Activated CD4-positive, alpha-beta T cell treated with anti-CD3 and anti-CD28 coated beads, Interleukin-2, amount 10 ng/mL, durations not matched to agents 7 days and 5 days (primary cell): ENCODE results near the gene NOXO1. TPM values are rescaled to one million over a fixed set of nuclear protein-coding genes. Genes with fewer than 3 reads are reported as not detected.

Experiments used
- CTCF ChIA-PET: fragments of 350-600 bp; sonication (Branson Sonifier 250); formaldehyde crosslinking; loops from one replicate; lab custom pipeline; 2021; ENCODE audit warnings: antibody characterized with exemption; lab: Charles Lee
- POLR2A ChIA-PET: fragments of 350-600 bp; sonication (Branson Sonifier 250); formaldehyde crosslinking; loops from one replicate; lab custom pipeline; 2021; ENCODE audit warnings: antibody characterized with exemption; lab: Charles Lee
- DNase-seq: peaks from one replicate; pipeline ENCODE4 v3.0.0-alpha.2; 2020
- H3K27ac Mint-ChIP-seq: one replicate; pipeline ENCODE4 v1.8.0; 2021; ENCODE audit warnings: mild to moderate bottlenecking, moderate library complexity, mixed read lengths
- H3K27me3 Mint-ChIP-seq: one replicate; pipeline ENCODE4 v1.8.0; 2021; ENCODE audit warnings: mixed read lengths
- H3K36me3 Mint-ChIP-seq: one replicate; pipeline ENCODE4 v1.8.0; 2021; ENCODE audit warnings: low read depth, mixed read lengths
- H3K4me1 Mint-ChIP-seq: one replicate; pipeline ENCODE4 v1.8.0; 2021; ENCODE audit warnings: mixed read lengths
- H3K4me3 Mint-ChIP-seq: one replicate; pipeline ENCODE4 v1.8.0; 2021; ENCODE audit warnings: mild to moderate bottlenecking, moderate library complexity, mixed read lengths
- H3K9me3 Mint-ChIP-seq: one replicate; pipeline ENCODE4 v1.8.0; 2021; ENCODE audit warnings: mixed read lengths
- total RNA-seq, 2 experiments: library from RNA; stranded (reverse); gene quantifications; one replicate each; pipeline ENCODE4 v1.2.3, GENCODE V29; 2021

Gene NOXO1
- total RNA-seq, 2 experiments from 2014 or later, result 0.87 to 0.89 TPM

DNA sequence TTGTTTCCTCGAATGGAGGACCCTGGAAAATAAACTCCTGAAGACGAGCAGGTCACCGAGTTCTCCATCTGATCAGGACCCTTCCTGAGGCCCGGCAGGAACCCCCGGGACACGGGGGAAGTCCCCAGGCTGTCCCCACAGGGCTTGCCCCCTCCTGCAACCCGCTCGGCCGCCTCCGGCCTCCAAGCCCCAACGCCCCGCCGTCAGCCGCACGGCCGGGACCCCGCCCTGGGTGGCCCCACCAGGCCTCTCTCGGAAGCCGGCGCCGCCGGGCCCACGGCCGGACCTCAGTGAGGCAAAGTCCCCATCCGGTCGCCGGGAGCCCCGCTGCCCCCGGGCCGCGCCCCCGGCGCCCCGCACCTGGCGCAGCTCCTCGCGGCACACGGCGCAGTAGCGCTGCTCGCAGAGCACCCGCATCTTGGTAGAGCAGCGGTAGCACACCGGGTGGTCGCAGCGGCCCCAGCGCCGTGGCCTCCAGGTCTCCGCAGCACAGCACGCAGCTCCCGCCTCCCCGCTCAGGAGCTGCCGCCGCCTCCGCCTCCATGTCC is 28.0 kb upstream of the NOXO1 start:
- no peaks in the 10 kb centered on the region for H3K27me3 Mint-ChIP-seq

DNA sequence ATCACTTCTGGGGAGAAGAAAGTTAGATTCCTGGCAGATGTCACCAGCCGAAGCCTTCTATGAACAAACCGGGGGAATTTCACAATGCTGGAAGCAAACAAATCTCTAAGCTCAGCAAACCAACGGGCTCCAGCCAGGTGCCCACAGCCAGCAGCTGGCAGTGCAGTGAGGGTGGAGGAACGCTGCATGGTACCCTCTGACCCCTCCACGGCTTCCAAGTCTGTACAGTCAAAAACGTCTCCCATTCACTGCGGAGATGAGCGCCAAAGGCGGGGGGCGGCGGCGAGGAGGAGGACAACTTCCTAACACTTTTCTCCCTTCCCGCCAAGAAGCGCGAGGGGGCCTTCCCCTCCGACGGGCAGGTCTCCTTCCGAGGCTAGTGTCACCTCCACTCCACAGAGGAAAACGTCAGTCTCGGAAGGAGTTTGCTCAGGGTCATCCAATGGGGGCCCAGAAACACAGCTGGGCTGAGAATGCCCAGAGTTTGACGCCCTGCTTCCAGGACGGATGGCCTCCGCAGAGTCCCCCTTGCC is 27.4 kb upstream of the NOXO1 start:
- H3K9me3 Mint-ChIP-seq, result no peaks in the 10 kb centered on the region
- ChIA-PET CTCF (interaction anchor here (1.8 to 2.4 kb wide), 2 partner anchors 14 kb away, joined by 5 to 9 read pairs; no protein-coding TSS in a partner anchor), POLR2A (interaction anchor here (1.0 kb wide), 1 partner anchor 146 kb away, joined by 3 read pairs; no protein-coding TSS in a partner anchor)
- peaks cover 18% of the 10 kb centered on the region for H3K36me3 Mint-ChIP-seq
- H3K4me3 Mint-ChIP-seq, result peak overlapping the region; percentile 81
- peak; percentile 44 for DNase-seq
- no peaks in the 10 kb centered on the region for H3K27me3 Mint-ChIP-seq
- H3K4me1 Mint-ChIP-seq, result peaks cover 43% of the 10 kb centered on the region
- peak overlapping the region; percentile 91 for H3K27ac Mint-ChIP-seq

More for the DNA sequence above, 28.0 kb upstream of the NOXO1 start:
- peaks cover 39% of the 10 kb centered on the region for H3K4me1 Mint-ChIP-seq
- ChIA-PET CTCF (interaction anchor here (2.4 kb wide), 1 partner anchor 14 kb away, joined by 9 read pairs; no protein-coding TSS in a partner anchor), POLR2A (interaction anchor here (1.0 kb wide), 1 partner anchor 146 kb away, joined by 3 read pairs; no protein-coding TSS in a partner anchor)
- H3K36me3 Mint-ChIP-seq, result peaks cover 18% of the 10 kb centered on the region
- no peaks in the 10 kb centered on the region for H3K9me3 Mint-ChIP-seq
- H3K27ac Mint-ChIP-seq, result peak overlapping the region; percentile 91
- H3K4me3 Mint-ChIP-seq, result peak overlapping the region; percentile 81
- no peak for DNase-seq

DNA sequence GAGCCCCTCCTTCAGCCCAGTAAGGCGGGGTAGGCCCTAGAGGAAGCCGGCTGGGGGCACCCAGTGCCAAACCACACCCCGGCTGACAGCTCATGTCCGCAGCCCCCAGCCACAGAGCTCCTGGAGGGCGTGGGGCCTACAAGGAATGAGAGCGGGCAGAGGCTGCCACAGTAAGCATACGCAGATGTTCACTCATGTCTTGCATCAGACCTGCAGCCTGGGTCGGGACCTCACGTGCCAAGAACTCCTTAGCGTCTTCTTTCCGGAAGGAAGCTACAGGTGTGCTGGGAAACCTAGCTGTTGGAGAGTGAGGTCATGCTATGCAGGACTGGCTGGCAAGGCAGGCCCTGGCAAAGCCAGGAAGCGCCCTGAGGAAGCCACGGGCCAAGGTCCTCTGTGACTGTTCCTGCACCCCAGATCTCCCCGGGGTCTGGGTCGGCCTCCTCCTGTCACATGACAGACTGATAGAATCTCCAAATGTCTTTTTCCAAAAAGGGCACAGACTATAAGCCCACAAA is 26.8 kb upstream of the NOXO1 start:
- Mint-ChIP-seq H3K36me3 (peaks cover 18% of the 10 kb centered on the region), H3K27me3 (no peaks in the 10 kb centered on the region), H3K4me3 (peak overlapping the region; percentile 81), H3K4me1 (peaks cover 43% of the 10 kb centered on the region), H3K9me3 (no peaks in the 10 kb centered on the region), H3K27ac (peak overlapping the region; percentile 91)
- peak; percentile 30 for DNase-seq
- POLR2A ChIA-PET, result no interaction called here
- CTCF ChIA-PET, result interaction anchor here (1.3 to 2.4 kb wide), 3 partner anchors 13 to 132 kb away, joined by 5 to 9 read pairs (median 5); no protein-coding TSS in a partner anchor

DNA sequence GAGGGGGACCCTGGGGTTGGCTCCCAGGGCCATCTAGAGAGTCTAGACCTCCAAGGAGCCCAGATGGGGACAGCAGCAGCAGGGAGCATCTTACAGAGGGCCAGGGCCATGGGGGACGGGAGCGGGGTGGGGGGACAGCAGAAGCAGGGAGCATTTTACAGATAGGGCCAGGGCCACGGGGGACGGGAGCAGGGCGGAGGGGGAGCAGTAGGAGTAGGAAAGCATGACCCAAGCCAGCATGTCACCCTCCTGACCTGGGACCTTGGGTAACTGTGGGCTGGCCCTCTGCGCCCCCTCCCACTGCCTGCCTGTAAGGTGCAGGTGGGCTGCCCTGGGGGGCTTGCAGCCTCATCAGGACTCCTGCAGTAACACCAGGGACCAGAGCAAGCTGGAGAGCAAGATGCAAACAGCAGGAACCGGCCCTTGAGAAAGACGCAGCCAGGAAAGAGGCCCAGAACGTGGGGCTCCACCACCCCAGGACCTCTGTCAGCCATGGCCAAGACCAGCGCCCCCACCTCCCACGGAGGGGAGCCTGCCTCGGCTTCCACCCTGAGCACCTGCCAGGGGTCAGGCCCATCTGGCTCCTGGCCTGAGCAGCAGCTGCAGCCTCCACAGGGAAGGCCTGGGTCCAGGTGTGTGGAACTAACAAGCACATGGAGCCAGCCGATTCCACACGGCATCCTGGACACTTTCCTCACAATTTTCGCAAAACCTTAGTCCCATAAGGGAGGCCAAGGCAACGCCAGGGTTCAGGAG is 26.0 kb upstream of the NOXO1 start:
- DNase-seq, result no peak
- H3K27ac Mint-ChIP-seq, result peak overlapping the region; percentile 91
- H3K4me1 Mint-ChIP-seq, result peaks cover 43% of the 10 kb centered on the region
- ChIA-PET POLR2A (no interaction called here), CTCF (interaction anchor here (1.3 to 2.4 kb wide), 3 partner anchors 12 to 133 kb away, joined by 5 to 9 read pairs (median 5); no protein-coding TSS in a partner anchor)
- no peaks in the 10 kb centered on the region for H3K27me3 Mint-ChIP-seq
- H3K4me3 Mint-ChIP-seq, result peak overlapping the region; percentile 81
- no peaks in the 10 kb centered on the region for H3K9me3 Mint-ChIP-seq
- peaks cover 21% of the 10 kb centered on the region for H3K36me3 Mint-ChIP-seq

DNA sequence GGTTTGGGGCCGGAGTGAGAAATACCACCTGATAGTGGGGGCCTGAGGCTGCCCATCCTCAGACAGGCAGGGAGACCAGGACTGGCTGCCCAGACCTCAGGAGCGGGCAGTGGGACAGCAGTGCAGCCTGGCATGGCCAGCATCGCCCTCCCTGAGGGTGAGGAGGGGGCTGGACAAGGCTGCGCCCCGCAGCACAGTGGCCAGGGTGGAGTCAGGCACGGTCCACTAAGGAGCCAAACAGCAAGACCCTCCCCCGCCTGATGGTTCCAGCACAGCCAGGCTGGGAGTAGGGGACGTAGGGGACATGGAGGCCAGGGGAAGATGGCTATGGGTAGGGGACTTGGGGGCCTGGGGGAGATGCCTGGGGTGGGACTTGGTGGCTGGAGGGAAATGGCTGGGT is 25.0 kb upstream of the NOXO1 start:
- Mint-ChIP-seq H3K36me3 (peaks cover 24% of the 10 kb centered on the region), H3K9me3 (no peaks in the 10 kb centered on the region), H3K27me3 (no peaks in the 10 kb centered on the region), H3K4me3 (no peak overlapping the region), H3K4me1 (peaks cover 43% of the 10 kb centered on the region), H3K27ac (no peak overlapping the region)
- DNase-seq, result no peak
- ChIA-PET CTCF (interaction anchor here (3.7 kb wide), 1 partner anchor 12 kb away, joined by 36 read pairs; no protein-coding TSS in a partner anchor), POLR2A (no interaction called here)

DNA sequence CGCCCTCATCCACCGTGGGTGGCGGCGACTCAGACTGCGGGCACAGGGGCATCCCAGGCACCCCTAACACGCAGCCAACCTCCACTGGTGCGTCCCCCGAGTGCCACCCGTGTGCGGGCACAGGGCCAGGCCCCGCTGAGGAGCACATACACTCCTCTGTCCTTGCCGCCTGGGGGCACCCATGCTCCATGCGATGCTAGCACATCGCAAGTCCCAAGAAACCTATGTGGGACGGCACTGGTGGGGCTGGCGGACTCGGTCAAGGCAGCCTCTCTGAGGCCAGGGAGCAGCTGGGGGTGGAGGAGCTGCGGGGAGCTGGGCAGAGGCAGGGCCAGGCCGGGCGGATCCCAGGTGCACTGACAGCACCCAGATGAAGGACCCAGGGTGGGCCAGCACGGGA is 24.4 kb upstream of the NOXO1 start:
- ChIA-PET CTCF (interaction anchor here (3.7 kb wide), 1 partner anchor 11 kb away, joined by 36 read pairs; no protein-coding TSS in a partner anchor), POLR2A (no interaction called here)
- H3K27me3 Mint-ChIP-seq, result no peaks in the 10 kb centered on the region
- no peak overlapping the region for H3K27ac Mint-ChIP-seq
- peaks cover 43% of the 10 kb centered on the region for H3K4me1 Mint-ChIP-seq
- DNase-seq, result no peak
- no peaks in the 10 kb centered on the region for H3K9me3 Mint-ChIP-seq
- H3K4me3 Mint-ChIP-seq, result no peak overlapping the region
- peaks cover 28% of the 10 kb centered on the region for H3K36me3 Mint-ChIP-seq

DNA sequence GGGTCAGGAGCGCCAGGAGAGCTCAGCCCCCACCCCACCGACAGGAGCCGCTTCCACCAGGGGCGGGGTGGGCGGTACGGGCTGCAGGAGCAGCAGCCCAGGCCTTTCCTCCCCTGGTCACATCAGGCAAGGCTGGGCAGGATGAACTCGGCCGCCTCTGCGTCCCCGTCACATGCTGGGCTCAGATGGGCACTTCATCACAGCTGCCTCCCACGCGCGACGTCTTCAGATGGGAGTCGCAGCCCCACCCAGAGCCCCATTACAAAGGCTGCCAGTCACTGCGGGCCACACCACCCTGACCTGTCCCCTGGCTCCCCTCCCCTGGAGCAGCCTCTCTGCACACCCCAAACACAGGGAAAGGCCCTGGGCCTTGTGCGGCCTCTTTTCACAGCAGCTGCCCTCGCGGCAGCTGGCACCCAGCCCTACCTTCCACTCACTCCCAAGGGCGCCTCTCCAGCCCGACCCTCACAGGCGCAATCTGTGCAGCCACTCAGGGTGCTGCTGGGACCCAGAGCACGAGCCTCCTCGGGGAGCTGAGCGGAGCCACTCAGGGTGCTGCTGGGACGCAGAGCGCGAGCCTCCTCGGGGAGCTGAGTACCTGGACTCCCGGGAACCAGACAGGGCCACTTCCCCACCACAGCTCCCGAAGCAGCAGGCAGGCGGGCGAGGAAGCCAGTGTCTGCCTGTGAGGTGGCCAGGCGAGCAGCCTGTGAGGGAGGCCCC is 23.7 kb upstream of the NOXO1 start:
- peaks cover 23% of the 10 kb centered on the region for H3K36me3 Mint-ChIP-seq
- no peak for DNase-seq
- peaks cover 37% of the 10 kb centered on the region for H3K4me1 Mint-ChIP-seq
- ChIA-PET CTCF (interaction anchor here (0.7 to 3.7 kb wide), 9 partner anchors 11 to 150 kb away, joined by 3 to 36 read pairs (median 4); partner anchors contain the start of genes NOXO1, NPW and TRAF7), POLR2A (no interaction called here)
- H3K9me3 Mint-ChIP-seq, result no peaks in the 10 kb centered on the region
- no peak overlapping the region for H3K4me3 Mint-ChIP-seq
- H3K27ac Mint-ChIP-seq, result no peak overlapping the region
- no peaks in the 10 kb centered on the region for H3K27me3 Mint-ChIP-seq

DNA sequence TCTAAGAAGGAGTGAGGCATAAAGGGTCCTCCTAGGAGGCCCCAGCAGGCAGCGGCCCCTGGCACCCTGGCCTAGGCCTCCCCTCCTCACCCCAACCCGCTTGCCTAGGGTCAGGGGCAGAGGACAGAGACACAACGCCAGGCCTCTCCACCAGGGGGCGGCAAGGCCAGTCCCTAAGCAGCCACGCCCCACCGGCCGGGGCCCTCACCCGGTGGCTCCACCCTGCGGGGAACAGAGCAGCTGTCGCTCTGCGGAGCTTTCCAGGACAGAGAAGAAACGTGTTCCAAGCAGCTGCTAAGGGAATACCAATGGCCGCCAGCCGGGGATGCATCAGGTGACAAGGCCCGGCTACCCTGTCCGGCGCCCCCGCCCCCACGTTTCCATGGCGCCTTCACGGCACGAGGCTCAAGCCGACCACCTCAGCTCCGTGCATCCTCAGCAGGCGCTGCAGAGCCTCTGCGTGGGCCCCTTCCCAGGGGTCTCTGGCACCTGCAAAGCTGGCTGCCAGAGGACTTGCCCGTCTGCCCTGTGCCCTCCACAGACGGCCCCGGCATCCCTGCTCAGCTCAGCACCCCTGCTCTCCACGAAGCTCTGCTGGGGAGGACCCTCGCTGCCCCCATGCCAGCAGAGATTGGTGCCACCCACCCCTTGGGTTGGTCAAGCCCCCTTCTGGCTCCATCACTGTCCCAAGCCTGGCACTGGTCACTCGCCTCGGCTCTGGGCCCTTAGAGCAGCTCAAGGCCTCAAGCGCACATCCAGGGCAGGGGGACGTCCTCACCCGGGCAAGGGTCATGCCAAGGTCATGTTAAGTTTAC is 22.8 kb upstream of the NOXO1 start:
- Mint-ChIP-seq H3K4me3 (no peak overlapping the region), H3K27ac (no peak overlapping the region), H3K27me3 (no peaks in the 10 kb centered on the region), H3K4me1 (peaks cover 37% of the 10 kb centered on the region), H3K9me3 (no peaks in the 10 kb centered on the region), H3K36me3 (peaks cover 23% of the 10 kb centered on the region)
- DNase-seq, result peak; percentile 92
- POLR2A ChIA-PET, result no interaction called here
- CTCF ChIA-PET, result interaction anchor here (0.6 to 3.7 kb wide), 20 partner anchors 9 to 388 kb away, joined by 3 to 36 read pairs (median 4); partner anchors contain the start of genes NME3, NOXO1, NPW and NTHL1

DNA sequence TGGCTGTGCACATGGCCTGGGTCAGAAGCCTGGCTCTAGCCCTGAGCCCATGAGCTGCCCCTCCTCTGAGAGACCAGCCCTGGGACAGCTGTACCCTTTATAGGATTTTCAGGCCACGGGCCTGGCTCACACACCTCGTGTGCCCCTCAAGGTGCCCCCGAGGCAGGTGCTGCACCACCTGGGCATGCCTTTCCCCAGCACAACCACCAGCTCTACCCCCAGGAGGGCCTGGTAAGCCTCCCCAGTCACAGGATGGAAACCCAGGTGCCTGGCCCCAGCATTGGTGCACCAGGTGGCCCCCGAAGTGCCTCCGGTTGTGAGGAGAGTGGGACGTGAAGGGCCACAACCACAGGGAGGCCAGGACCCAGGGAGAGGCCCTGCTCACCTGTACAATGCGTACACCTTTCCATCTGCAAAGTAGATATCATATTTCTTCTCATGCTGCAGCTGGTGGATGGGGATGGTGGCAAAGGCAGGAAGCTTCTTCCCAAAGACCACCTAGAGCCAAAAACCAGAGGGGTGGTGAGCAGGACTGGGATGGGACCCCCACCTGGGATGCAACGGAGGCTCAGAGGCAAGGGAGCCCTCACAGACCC is 22.1 kb upstream of the NOXO1 start:
- POLR2A ChIA-PET, result no interaction called here
- H3K27me3 Mint-ChIP-seq, result no peaks in the 10 kb centered on the region
- peaks cover 25% of the 10 kb centered on the region for H3K36me3 Mint-ChIP-seq
- H3K4me1 Mint-ChIP-seq, result peaks cover 32% of the 10 kb centered on the region
- CTCF ChIA-PET, result interaction anchor here (0.6 to 3.7 kb wide), 15 partner anchors 9 to 162 kb away, joined by 3 to 36 read pairs (median 5); partner anchors contain the start of genes NTHL1, TBL3, TRAF7 and TSC2
- no peak overlapping the region for H3K4me3 Mint-ChIP-seq
- H3K27ac Mint-ChIP-seq, result no peak overlapping the region
- H3K9me3 Mint-ChIP-seq, result no peaks in the 10 kb centered on the region
- DNase-seq, result no peak

DNA sequence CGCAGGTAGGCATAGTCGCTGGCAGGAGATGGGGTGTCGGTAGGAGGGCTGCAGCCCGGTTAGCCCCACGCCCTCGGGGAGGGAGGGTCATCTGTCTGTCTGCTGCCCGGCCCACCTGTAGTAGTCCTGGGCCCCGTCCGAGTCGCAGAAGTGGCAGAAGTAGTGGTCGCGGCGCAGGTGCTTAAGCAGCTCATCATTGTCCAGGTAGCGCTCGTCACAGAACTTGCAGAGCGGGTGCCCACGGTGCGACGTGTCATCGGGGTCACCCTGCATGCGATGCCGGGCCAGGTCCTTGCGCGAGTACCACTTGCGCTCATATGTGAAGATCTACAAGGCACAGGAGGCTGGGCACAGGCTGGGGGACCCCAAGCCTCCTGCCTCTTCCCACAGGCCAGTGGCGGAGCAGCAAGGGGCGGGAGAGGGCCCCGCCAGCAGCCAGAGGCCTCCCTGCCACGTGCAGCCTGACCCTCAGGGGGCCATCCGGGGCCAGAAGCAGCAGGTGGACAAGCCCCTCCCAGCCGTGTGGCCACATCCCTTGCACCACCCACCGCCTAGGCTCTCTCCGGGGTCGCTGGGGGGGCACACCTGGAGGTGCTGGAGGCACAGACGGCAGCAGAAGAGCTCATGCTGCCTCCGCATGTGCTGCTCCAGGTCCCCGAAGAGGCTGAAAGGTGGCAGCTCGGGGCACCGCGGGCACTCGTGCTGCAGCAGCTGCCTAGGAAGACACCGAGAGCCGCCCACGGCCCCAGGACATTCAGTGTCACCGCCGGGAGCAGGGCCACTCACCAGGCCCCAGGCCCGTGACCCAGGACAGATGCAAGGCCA is 21.3 kb upstream of the NOXO1 start:
- Mint-ChIP-seq H3K36me3 (peaks cover 27% of the 10 kb centered on the region), H3K4me3 (no peak overlapping the region), H3K27ac (no peak overlapping the region), H3K27me3 (no peaks in the 10 kb centered on the region), H3K9me3 (no peaks in the 10 kb centered on the region), H3K4me1 (peaks cover 25% of the 10 kb centered on the region)
- DNase-seq, result no peak
- CTCF ChIA-PET, result interaction anchor here (0.6 to 3.7 kb wide), 11 partner anchors 8 to 152 kb away, joined by 3 to 36 read pairs (median 6); partner anchors contain the start of genes TBL3 and TRAF7
- POLR2A ChIA-PET, result no interaction called here
